ENCODE data around the gene PSMD7.
"Not testable (repeated sequence)": the region's sequence is repeated elsewhere in the genome, so short reads cannot be mapped to it uniquely, and the experiment has no call there.

PSMD7 gene

GRCh38 chr16:74325641-74326040 lies 29.0 kb downstream of the PSMD7 start:
- Histone ChIP-seq H3F3A (ENCODE audit: control insufficient read depth, insufficient read depth) (no peaks in the 10 kb centered on the region), H3K4me1 (ENCODE audit: control insufficient read depth, low read length) (no peaks in the 10 kb centered on the region), H3K36me3 (ENCODE audit: control insufficient read depth, low read length) (peaks cover 9% of the 10 kb centered on the region; the same call in 1 of the 2 replicates)

GRCh38 chr16:74328346-74328745 lies 31.7 kb downstream of the PSMD7 start:
- H4K20me1 ChIP-seq (ENCODE audit: control insufficient read depth, insufficient read depth, low read depth, low read length); H3K4me1 ChIP-seq (ENCODE audit: control insufficient read depth, low read length); H3K9me3 ChIP-seq (ENCODE audit: control insufficient read depth, insufficient read depth, low read length); H3F3A ChIP-seq (ENCODE audit: control insufficient read depth, insufficient read depth); H3K4me3 ChIP-seq (ENCODE audit: low read length); H3K4me2 ChIP-seq (ENCODE audit: low read length); H3K79me2 ChIP-seq (ENCODE audit: control insufficient read depth, low read length); H3K27me3 ChIP-seq (ENCODE audit: control insufficient read depth, low read length); H3K27ac ChIP-seq (ENCODE audit: low read depth, low read length); H3K9me2 ChIP-seq (replicated peaks; ENCODE audit: control insufficient read depth, low read length): not testable (repeated sequence)
- H3K36me3 ChIP-seq (ENCODE audit: control insufficient read depth, low read length): peaks cover 14% of the 10 kb centered on the region; the same call in 1 of the 2 replicates

More at GRCh38 chr16:74325641-74326040, 29.0 kb downstream of the PSMD7 start:
- no peaks in the 10 kb centered on the region for H3K9me3 ChIP-seq (ENCODE audit: control insufficient read depth, insufficient read depth, low read length)
- H4K20me1 ChIP-seq (ENCODE audit: control insufficient read depth, insufficient read depth, low read depth, low read length): no peaks in the 10 kb centered on the region; the same call in 1 of the 2 replicates
- no peaks in the 10 kb centered on the region for H3K9me2 ChIP-seq (replicated peaks; ENCODE audit: control insufficient read depth, low read length)
- TF ChIP-seq CTCF (IDR thresholded peaks at IDR 0.05; ENCODE audit: low read depth, low read length, poor library complexity, severe bottlenecking) (no peak), EZH2phosphoT487 (IDR thresholded peaks at IDR 0.05; ENCODE audit: borderline replicate concordance, low read length) (no peak)
- H3K27me3 ChIP-seq (ENCODE audit: control insufficient read depth, low read length): no peaks in the 10 kb centered on the region
- H3K4me2 ChIP-seq (ENCODE audit: low read length): no peak overlapping the region
- H3K79me2 ChIP-seq (ENCODE audit: control insufficient read depth, low read length): no peaks in the 10 kb centered on the region
- no peak overlapping the region for H3K27ac ChIP-seq (ENCODE audit: low read depth, low read length)
- no peak overlapping the region for H3K4me3 ChIP-seq (ENCODE audit: low read length)

GRCh38 chr16:74332469-74332868 lies 35.9 kb downstream of the PSMD7 start:
- H3K36me3 ChIP-seq (ENCODE audit: control insufficient read depth, low read length): peaks cover 10% of the 10 kb centered on the region
- H3K27me3 ChIP-seq (ENCODE audit: control insufficient read depth, low read length); H3F3A ChIP-seq (ENCODE audit: control insufficient read depth, insufficient read depth); H3K9me2 ChIP-seq (replicated peaks; ENCODE audit: control insufficient read depth, low read length); H4K20me1 ChIP-seq (ENCODE audit: control insufficient read depth, insufficient read depth, low read depth, low read length); H3K4me3 ChIP-seq (ENCODE audit: low read length); H3K79me2 ChIP-seq (ENCODE audit: control insufficient read depth, low read length); H3K4me2 ChIP-seq (ENCODE audit: low read length); H3K4me1 ChIP-seq (ENCODE audit: control insufficient read depth, low read length); H3K9me3 ChIP-seq (ENCODE audit: control insufficient read depth, insufficient read depth, low read length); H3K27ac ChIP-seq (ENCODE audit: low read depth, low read length): not testable (repeated sequence)

GRCh38 chr16:74337506-74337905 lies 40.9 kb downstream of the PSMD7 start:
- H3K79me2 ChIP-seq (ENCODE audit: control insufficient read depth, low read length); H3K9me3 ChIP-seq (ENCODE audit: control insufficient read depth, insufficient read depth, low read length); H3K4me2 ChIP-seq (ENCODE audit: low read length); H3K4me3 ChIP-seq (ENCODE audit: low read length); H3K4me1 ChIP-seq (ENCODE audit: control insufficient read depth, low read length); H3F3A ChIP-seq (ENCODE audit: control insufficient read depth, insufficient read depth); H3K9me2 ChIP-seq (replicated peaks; ENCODE audit: control insufficient read depth, low read length); H3K27me3 ChIP-seq (ENCODE audit: control insufficient read depth, low read length); H3K27ac ChIP-seq (ENCODE audit: low read depth, low read length); H4K20me1 ChIP-seq (ENCODE audit: control insufficient read depth, insufficient read depth, low read depth, low read length): not testable (repeated sequence)
- peaks cover 15% of the 10 kb centered on the region for H3K36me3 ChIP-seq (ENCODE audit: control insufficient read depth, low read length)

GRCh38 chr16:74339226-74339625 lies 42.6 kb downstream of the PSMD7 start:
- not testable (repeated sequence) for H3K79me2 ChIP-seq (ENCODE audit: control insufficient read depth, low read length); H3K27me3 ChIP-seq (ENCODE audit: control insufficient read depth, low read length); H3K9me3 ChIP-seq (ENCODE audit: control insufficient read depth, insufficient read depth, low read length); H3K4me2 ChIP-seq (ENCODE audit: low read length); H3K4me1 ChIP-seq (ENCODE audit: control insufficient read depth, low read length); H4K20me1 ChIP-seq (ENCODE audit: control insufficient read depth, insufficient read depth, low read depth, low read length); H3K9me2 ChIP-seq (replicated peaks; ENCODE audit: control insufficient read depth, low read length); H3K27ac ChIP-seq (ENCODE audit: low read depth, low read length); H3K4me3 ChIP-seq (ENCODE audit: low read length); H3F3A ChIP-seq (ENCODE audit: control insufficient read depth, insufficient read depth)
- peaks cover 13% of the 10 kb centered on the region for H3K36me3 ChIP-seq (ENCODE audit: control insufficient read depth, low read length)

GRCh38 chr16:74353038-74353437 lies 56.4 kb downstream of the PSMD7 start:
- not testable (repeated sequence) for H3K79me2 ChIP-seq (ENCODE audit: control insufficient read depth, low read length); H3K9me3 ChIP-seq (ENCODE audit: control insufficient read depth, insufficient read depth, low read length); H3K27ac ChIP-seq (ENCODE audit: low read depth, low read length); H3K27me3 ChIP-seq (ENCODE audit: control insufficient read depth, low read length); H4K20me1 ChIP-seq (ENCODE audit: control insufficient read depth, insufficient read depth, low read depth, low read length); H3K4me3 ChIP-seq (ENCODE audit: low read length); H3K9me2 ChIP-seq (replicated peaks; ENCODE audit: control insufficient read depth, low read length); H3K4me2 ChIP-seq (ENCODE audit: low read length); H3K36me3 ChIP-seq (ENCODE audit: control insufficient read depth, low read length); H3K4me1 ChIP-seq (ENCODE audit: control insufficient read depth, low read length); H3F3A ChIP-seq (ENCODE audit: control insufficient read depth, insufficient read depth)

All from DOHH2 (cell line).